Nasal cavity respiratory epithelium epithelial cell of viscerocranial mucosa (primary cell): ENCODE measurements around the gene KMT2D. TPM values are rescaled to one million over a fixed set of nuclear protein-coding genes. Genes with fewer than 3 reads are reported as not detected.

Experiments
- total RNA-seq: library from RNA; depleted of rRNA; stranded (reverse); fragments of >200 nt; gene quantifications from 2 replicates; pipeline ENCODE4 v1.2.3, GENCODE V29; 2014

Gene KMT2D
- 24.9 and 107 TPM in 2 replicates for total RNA-seq

GRCh38 chr12:49060237-49061156 is at the start of gene KMT2D:
KMT2D (minus strand) TSS chr12:49060794; CDS start chr12:49055324, 5,470 bp downstream.

GRCh38 chr12:49094160-49094974 is 33.8 kb upstream of the KMT2D start, which contains the start of gene DHH:
DHH (minus strand) TSS chr12:49094801; CDS start chr12:49094512, 289 bp downstream.

GRCh38 chr12:49069507-49070346 is 9.1 kb upstream of the KMT2D start, which contains the start of gene RHEBL1:
RHEBL1 (minus strand) TSS chr12:49069979; CDS start chr12:49069785, 194 bp downstream.

GRCh38 chr12:49018261-49019119 is 42.1 kb downstream of the KMT2D start, which contains the start of gene PRKAG1:
PRKAG1 (minus strand) TSS chr12:49018776; CDS start chr12:49018740, 36 bp downstream.

Other genes starting within 250 kb of the KMT2D start
- gene CACNB3, start 242.3 kb downstream of the KMT2D start, total RNA-seq: 7.5 and 19.0 TPM in 2 replicates
- gene DDX23, start 208.6 kb downstream of the KMT2D start, total RNA-seq: 67.0 and 95.1 TPM in 2 replicates
- gene RND1, start 194.9 kb downstream of the KMT2D start, total RNA-seq: 0.78 and 4.1 TPM in 2 replicates
- 6.2 and 20.5 TPM in 2 replicates for gene FKBP11, start 135.3 kb downstream of the KMT2D start, total RNA-seq
- 30.8 and 46.3 TPM in 2 replicates for gene ARF3, start 103.3 kb downstream of the KMT2D start, total RNA-seq
- gene WNT10B, start 89.1 kb downstream of the KMT2D start, total RNA-seq: 0.07 TPM in 1 of 2 replicates, not detected in the other
- gene WNT1, start 82.5 kb downstream of the KMT2D start, total RNA-seq: not detected in 2 replicates
- gene DDN, start 61.4 kb downstream of the KMT2D start, total RNA-seq: 0.28 and 0.68 TPM in 2 replicates
- gene PRKAG1, start 42.0 kb downstream of the KMT2D start, total RNA-seq: 50.8 and 62.2 TPM in 2 replicates
- gene RHEBL1, start 9.2 kb upstream of the KMT2D start, total RNA-seq: 0.36 and 1.0 TPM in 2 replicates
- gene DHH, start 34.0 kb upstream of the KMT2D start, total RNA-seq: under 0.01 TPM in 1 of 2 replicates, not detected in the other
- 27.7 and 31.8 TPM in 2 replicates for gene LMBR1L, start 50.1 kb upstream of the KMT2D start, total RNA-seq
- 114 and 181 TPM in 2 replicates for gene TUBA1B, start 70.6 kb upstream of the KMT2D start, total RNA-seq
- gene TUBA1A, start 128.3 kb upstream of the KMT2D start, total RNA-seq: 2.7 and 16.7 TPM in 2 replicates
- 208 and 261 TPM in 2 replicates for gene TUBA1C, start 204.3 kb upstream of the KMT2D start, total RNA-seq
- 0.07 and 0.34 TPM in 2 replicates for gene PRPH, start 234.4 kb upstream of the KMT2D start, total RNA-seq